HG02938 (cell line): ENCODE data around the gene LZTS3.
"Not testable (repeated sequence)": the region's sequence is repeated elsewhere in the genome, so short reads cannot be mapped to it uniquely, and the experiment has no call there.

ENCODE experiments used
- ATAC-seq: cut with Tn5 transposase; IDR thresholded peaks from one replicate; pipeline ENCODE4 v1.9.1; 2021; ENCODE audit warnings: mild to moderate bottlenecking, moderate library complexity; ENCODE audit not compliant: unreplicated experiment

Gene LZTS3

DNA sequence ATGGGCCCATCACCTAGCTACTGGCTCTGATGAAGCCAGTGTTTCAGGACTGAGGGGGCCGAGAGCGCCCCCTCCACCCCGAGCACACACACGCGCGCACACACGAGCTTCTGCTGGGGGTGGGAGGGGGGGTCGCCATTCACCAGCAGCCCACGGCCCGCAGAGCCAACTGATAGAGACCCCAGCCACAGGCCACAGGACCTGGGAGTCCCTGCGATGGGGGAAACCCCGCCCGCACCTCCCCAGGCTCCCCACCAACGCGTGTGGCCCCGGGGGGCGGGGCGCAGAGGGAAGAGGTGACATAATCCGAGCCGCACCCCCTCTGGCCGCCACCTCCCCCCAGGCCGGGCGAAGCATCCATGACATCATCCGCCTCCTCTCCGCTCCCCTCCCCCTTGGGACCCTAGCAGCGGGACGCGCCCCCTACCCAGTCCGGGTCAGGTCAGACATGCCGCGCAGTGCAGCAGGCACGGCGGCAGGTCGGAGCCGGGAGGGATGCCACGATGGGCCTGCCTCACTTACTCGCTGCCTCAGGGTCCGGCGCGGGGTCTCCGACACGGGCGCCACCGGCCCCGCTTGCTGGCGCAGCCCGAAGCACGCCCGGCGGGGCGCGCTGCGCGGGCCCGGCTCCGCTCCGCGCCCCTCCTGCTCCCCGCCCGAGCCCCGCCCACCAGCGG is at the start of gene LZTS3:
Gene LZTS3 (minus strand): TSS at position 617 of the 677 bp plus-strand sequence. CDS start 6,386 bp downstream, outside the sequence.
- peak; percentile 42 for ATAC-seq

DNA sequence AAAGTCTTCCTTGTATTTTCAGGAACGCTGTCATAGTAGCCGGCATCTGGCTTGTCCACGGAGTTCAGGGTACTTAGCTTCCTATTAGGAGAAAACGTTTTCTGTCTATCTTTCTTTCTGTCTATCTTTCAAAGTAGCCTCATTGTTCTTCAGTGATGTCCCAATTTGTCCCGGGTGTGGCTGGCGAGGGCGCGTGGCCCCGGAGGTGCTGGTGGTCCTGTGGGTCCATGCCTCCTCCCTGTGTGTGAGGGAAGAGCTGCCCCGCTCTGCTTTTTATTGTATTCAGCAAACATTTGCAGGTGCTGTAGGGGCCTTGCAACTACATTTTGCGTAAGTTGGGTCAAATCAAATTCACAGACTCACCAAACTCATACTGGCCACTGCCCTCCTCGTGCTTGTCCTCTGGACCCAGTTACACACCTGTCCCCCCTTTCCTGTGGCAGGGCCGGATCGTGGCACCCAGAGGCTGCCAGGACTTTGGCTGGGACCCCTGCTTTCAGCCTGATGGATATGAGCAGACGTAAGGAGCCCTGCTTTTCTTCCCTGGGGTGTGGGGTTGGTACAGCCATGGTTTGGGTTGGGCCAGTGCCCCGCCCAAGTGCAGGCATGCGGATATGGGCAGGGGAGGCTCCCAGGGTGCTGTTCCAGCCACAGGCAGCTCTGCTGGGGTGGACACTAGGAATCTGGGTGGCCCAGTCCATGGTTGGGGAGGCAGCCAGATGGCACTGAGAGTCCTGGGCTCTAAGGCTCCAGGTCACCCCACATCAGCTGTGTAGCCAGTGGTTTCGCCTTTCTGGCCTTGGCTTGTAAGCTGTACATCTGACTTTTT is 48.3 kb upstream of the LZTS3 start:
- no peak for ATAC-seq

DNA sequence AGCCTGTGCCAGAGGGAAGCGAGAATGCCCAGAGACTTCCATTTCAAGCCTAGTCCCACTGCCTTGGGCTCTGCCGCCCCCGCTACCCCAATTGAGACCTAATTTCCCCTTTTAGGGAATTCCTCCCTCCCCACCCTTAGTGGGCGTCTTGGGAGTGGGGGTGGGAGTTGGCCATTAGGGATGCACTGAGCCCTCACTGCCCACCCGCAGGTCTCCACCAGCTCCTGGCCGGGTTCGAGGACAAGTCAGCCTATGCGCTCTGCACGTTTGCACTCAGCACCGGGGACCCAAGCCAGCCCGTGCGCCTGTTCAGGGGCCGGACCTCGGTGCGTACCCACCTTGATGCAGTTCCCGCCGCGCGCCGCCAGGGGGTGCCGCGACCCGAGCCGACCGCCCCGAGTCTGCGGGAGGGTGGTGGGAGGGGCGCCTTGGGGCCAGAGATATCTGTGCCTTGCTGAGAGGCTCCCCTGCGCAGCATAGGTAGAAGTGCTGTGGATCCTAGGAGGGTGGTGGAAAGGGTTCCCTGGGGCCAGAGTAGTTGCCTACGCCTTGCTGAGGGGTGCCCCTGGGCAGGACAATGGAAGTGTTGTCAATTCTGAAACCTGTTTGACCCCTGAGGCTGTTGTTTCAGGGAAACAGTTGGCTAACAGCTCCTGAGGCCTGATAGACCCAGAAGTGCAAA is 45.1 kb upstream of the LZTS3 start:
- ATAC-seq: no peak

DNA sequence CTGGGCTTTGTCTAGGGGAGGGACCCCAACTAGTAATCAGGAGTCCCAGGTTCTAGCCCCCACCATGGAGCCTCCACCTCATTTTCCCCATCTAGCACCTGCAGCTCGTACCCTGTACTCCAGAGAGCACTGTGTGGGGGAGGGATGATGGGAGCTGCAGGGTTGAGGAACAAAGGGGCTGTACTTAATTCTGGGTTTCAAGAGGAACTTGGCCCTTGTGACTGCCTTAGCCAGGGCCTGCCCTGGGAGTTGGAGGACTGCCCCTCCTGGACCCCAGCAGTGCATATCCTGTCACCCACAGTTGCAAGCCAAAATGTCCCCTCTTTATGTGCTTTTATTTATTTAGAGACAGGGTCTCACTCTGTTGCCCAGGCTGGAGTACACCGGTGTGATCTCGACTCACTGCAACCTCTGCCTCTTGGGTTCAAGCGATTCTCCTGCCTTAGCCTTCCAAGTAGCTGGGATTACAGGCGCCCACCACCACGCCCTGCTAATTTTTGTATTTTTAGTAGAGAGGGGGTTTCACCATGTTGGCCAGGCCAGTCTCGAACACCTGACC is 42.1 kb upstream of the LZTS3 start:
- ATAC-seq: not testable (repeated sequence)

DNA sequence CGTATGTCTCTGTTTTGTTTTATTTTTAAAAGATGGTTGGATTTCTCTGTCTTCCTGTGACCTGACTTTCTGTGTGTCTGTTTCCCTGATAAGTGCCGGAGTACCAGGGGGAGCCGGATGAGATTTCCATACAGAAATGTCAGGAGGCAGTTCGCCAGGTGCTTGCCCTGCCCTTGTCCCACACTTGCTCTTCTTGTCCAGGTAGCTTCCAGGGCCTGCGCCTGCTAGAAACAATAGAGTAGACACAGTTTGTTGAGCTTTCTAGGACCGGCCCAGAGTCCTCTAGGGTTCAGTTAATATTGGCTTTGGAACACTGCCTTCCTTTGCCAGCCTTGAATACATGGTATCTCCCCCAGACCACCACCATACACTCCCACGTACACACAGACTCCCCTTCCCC is 39.9 kb upstream of the LZTS3 start:
- ATAC-seq: no peak

DNA sequence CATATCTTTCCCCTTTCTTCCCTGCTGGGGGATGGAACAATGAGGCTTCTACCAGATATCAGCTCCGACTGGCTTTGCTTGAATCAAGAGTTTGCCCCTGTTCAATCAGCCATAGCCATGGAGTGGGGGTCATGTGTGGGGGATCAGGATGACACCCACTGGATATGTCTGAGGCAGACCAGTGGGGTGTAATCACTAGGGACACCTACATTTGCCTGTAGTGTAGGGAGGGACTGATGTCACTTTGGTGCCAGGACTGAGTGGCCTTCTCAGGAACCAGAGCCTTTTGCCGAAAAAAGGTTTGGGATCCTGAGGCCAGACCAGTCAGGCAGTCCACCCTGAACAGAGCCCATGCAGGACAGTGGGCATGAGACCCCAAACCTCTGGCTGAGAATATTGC is 37.0 kb upstream of the LZTS3 start:
- ATAC-seq: no peak

DNA sequence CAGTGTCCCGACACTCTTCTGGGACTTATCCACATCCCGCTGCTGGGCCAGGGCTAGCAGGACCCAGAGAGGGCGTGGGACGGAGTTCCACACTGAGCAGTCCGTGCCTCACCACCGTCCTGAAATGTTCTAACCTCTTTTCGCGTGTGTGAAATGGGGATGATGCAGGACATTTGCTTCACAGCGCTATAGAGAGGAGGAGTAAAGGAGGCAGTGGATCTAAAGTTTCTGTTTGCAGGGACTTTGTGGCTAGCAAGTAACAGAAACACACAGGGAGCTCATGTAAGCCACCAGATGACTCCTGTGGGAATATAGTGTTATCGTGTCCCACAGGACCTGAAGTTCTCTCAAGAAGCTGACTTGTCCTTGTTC is 36.6 kb upstream of the LZTS3 start:
- no peak for ATAC-seq

DNA sequence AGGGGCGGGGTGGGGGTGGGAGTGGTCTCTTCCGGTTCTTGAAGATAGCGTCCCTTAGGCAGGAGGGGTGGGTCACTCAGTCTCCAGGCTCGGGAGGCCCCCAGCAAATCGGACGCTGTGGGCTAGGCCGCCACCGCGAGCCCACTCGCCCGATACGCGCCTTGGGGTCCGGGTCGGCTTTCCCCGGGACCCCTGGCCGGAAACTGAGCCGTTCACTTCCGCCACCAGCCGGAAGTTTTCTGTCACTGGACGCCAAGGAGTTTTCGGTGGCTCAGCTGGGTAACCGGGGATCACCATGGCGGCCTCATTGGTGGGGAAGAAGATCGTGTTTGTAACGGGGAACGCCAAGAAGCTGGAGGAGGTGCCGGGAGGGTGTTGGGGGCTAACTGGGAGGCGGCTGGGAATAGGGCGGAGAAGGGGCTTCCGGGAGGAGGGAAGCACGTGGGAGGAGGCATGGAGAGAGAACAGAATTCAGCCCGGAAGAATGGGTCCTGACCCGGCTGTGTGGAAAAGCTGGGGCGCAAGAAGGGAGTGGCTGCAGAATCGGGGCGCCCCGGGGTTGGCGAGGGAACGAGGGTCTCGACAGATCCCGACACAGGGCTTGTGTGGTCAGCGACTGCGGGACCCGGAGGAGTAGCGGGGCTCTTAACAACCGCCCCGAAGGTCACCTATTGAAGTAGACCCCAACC is 36.1 kb upstream of the LZTS3 start, which contains the start of gene ITPA:
Gene ITPA (plus strand): TSS at position 242 of the 689 bp plus-strand sequence. CDS start 54 bp downstream, at position 296.
- no peak for ATAC-seq

DNA sequence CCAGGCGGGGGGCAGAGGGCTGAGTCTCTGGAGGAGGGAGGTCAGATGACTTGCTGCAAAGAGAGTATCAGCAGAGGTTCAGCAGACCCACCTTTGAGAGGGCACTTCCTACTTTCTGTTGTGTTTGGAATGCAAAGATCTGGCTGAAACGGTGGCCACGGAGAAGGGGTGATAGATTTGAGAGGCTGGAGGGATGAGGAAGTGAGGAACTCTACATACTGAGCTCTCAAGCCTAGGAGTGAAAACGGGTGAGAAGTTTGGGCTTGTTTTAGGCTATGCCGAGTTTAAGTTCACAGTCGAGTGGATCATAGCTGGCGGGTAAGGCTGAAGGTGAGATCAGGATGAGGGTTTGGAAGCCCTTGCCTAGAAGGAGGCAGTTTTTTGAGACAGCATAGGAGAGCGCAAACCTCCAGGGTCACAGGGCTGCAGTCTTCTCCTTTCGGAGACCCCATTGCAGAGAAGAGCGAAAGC is 35.5 kb upstream of the LZTS3 start:
- ATAC-seq: no peak

DNA sequence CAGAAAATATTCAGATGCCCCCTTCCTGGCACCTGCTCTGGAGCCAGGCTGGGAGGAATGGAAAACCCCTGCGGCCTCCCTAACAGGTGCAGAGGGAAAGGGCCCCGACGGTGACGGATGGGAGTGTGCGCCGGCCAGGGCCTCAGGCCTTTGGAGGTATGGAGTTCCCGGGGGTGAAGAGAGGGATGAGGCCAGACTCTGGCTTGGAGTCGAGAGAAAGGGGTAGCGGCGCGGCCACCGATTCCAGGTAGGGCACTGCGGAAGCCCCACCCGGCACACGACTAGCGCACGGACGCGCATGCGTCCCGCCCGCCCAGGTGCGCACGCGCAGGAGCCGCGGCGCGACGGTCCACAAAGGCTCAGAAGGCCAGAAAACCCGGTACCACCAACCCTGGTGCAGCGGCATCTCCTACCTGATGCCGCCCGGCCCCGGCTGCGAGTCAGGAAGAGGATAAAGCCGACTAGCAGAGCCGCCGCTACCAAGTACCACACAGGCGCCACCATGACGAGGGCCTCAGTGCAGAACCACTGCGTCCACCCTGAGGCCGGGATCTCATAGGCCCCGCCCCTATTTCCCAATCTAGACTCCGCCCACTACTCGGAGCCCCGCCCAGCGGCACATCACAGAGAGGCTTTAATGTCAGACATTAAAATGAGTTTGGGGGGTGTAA is 30.9 kb upstream of the LZTS3 start, which contains the start of gene DDRGK1:
Gene DDRGK1 (minus strand): TSS at position 559 of the 671 bp plus-strand sequence. CDS start 55 bp downstream, at position 504.
- ATAC-seq: peak; percentile 67

DNA sequence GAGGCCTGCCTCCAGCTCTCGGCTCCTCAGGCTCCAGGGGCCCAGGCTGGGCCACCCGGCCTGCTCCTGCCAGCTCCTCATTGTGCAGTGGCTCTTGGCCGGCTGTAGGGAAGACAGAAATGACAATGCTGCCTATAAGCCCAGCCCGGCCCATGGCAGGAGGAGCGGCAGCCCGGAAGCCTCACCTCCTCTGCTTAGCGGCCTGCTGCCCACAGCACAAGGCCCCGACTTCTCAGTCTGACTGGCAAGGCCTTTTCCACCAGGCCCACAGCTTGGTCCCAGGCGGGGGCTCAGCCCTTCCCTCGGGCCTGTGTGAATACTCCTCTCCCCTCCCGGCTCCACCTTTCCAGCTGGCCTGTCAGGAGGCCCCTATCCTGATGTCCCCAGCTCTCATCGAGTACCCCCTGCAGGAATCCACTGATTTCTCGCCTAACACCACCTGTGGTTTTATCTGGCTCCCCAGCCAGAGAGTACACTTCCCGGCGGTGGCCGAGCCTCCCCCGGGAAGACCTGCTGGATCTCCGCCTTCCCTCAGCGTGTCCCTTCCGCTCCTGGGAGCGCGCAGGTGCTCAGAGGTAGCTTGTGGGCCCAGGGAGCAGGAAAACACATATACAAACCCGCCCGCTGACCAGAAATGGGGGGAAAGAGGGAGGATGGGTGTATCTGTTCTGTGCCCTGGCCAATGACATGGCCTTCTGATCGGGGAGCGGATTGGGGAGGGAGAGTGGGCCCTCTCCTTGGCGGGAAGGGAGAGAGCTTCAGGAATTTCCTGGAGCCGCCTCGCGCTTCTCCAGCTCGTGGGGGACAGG is 30.2 kb upstream of the LZTS3 start:
- peak; percentile 27 for ATAC-seq

DNA sequence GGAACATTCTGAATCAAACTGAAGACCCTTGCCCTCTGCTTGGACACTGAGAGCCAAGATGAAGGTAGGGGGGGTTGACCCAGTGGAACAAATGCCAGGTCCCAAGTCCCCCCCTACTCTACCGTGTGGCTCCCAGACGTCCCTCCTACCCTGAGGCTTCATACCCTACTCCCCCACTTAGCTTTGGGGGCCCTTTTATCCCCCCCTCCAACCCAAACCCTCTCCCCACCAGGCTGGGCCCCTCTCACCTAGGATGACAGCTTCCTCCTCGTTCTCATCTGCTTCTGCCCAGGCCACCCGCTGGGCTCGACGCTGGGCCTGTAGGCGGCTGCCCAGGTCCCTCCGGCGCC is 29.6 kb upstream of the LZTS3 start:
- no peak for ATAC-seq

DNA sequence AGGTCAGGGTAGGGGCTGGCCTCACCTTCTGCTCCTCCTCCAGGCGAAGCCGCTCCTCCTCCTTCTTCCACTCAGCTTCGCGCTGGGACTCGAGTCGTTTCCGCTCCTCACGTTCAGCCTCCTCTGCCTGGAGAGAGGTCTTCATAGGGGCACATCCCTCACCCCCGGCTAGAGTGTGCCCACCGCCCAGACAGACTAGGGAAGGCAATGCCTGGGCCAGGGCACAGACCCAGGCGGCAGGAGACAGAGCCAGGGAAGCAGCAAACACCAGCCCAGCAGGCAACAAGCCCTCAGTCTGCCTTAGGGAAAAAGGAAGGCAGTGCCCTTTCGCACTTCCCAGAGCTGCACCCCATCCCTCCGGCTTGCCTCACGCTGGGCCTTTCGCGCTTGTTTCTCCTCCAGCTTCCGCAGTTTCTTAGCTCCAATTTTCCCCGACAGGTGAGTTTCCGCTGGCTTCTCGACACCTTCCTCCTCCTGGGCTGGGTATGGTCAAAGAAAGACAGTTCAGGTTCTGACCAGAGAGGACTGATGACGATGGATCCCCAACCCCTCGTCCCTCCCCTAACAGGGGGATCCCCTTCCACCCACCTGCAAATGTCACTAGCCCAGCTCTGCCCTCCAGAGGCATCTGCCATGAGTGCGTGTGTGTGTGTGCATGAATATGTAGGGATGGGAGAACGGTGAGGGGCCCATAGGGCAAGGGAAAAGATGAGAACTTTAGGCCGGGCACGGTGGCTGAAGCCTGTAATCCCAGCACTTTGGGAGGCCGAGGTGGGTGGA is 26.8 kb upstream of the LZTS3 start:
- ATAC-seq: no peak

DNA sequence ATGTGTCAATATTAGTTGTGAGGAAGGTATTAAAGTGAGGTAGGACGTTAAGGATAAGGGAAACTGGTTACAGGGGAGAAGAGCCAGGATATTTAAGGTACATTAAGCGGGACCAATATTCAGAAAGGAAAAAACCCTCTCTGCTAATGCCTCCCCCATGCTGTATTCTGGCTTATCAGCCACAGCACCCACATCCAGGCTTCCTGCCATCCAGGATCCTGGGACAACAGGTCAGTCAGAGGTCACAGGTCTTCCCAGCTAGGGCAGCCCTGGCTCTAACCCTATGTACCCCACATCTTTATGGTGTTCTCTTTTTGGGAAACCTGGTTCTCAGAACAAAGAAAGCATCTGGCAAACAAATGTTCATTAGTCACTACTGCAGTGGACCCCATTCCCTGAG is 25.9 kb upstream of the LZTS3 start:
- ATAC-seq: no peak

DNA sequence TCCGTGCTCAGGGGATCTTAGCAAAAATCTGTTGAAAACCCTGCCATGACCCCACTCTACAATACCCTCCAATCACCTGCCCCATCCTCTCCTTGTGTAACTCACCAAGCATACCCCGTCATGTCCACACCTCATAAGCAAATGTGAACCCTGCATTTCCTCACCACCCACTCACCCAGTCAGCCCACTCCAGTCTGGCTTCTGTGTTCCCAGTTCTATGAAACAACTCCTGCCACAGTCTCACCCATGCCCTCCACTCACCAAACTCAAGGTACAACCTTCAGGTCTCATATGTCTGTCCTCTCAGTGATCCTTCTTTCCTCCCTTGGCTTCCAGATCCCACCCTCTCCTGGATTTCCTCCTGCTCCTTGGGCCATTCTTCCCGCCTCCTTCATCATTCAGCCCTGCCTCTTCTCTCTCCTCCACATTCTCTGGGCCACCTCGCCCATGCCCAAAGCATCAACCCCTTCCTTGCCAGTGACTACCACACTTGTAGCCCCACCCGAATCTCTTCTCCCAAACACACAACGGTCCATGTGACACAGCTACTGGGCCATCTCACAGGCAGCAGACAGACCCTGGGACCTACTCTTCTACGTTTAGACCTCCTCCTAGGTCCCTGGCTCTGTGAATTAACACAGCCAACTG is 22.4 kb upstream of the LZTS3 start:
- no peak for ATAC-seq

DNA sequence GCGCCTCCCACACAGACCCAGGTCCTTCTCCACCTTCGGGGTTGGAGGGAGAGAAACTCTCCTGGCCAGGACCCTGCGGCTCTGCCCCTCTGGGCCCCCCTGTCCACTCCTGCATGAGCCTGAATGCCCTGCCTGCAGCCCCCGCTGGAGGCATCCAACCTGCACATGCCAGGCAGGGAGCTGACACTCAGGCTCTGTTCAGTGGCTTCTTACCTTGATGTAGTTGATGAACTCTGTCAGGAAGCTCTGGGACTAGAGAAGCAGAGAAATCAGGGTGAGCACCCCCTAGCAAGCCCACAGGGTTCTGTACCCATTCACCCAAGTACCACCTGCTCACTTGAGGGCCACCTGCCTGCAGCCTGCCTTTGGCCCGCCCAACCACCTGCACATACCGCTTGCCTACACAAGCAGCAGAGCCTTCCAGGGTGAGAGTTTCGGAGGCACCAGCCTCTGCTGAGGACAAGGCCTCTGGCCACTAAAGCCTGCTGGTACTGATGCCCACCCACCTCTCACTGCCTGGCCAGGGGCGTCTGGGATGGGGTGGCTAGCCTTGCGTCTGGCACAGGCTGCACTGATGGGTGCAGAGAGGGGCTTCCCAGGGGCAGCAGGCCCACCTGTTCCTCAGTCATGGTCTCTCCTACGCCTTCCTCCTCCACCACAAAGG is 21.4 kb upstream of the LZTS3 start:
- ATAC-seq: no peak

DNA sequence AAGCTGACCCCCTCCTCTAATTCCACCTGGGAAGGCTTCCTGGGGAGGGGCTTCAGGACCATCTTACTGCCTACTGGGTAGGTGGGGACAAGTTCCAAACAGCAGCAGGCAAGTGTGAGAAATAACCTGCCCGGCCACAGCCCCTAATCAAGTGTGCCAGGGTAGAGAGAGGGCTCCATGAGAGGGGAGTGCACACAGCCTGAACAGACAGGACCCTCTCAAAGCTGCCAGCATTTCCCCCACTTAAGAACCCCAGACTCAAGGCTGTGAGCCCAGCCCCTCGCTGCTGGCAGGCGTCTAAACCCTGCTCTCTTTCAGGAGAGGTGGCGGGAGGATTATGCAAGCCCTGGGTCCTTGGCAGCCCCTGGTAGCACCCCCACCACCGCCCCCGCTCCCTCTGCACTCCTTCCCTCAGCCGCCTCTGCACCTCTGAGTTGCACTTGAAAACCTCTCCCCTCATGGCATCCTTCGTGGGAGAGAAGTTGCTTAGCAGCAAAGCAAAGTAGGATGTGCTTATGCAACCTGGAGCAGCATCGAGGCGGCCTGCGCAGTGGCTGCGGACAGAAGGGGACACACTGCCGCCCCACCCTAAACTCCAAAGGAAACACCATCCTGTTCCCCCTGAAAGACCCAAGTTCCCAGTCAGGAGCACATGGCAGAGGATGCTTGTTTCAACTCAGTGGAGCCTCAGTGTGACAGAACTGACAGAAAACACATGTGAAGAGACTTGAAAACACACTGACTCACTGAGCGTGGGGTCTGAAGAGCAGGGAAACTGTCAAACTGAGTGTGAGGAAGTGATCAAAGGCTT is 20.7 kb upstream of the LZTS3 start:
- no peak for ATAC-seq
